Gastroesophageal sphincter (tissue), 4 donors: ENCODE results near the gene MATK. TPM values are rescaled to one million over a fixed set of nuclear protein-coding genes. Genes with fewer than 3 reads are reported as not detected.
"Not testable (repeated sequence)": the region's sequence is repeated elsewhere in the genome, so short reads cannot be mapped to it uniquely, and the experiment has no call there.

Source experiments
- ATAC-seq: fragments of 150-250 bp; one replicate; pipeline ENCODE4 v1.9.1; 2016; ENCODE audit warnings: mild to moderate bottlenecking, moderate library complexity
- H3K27ac ChIP-seq, 4 donors: fragments of 200-600 bp; sonication (generic) in 3 of 4; 1 replicate in 3 of 4; 2 replicates in 1 of 4; pipeline ENCODE4 v1.5.1; 2016 to 2019
- H3K27me3 ChIP-seq: fragments of 200-600 bp; sonication (generic); one replicate; pipeline ENCODE4 v1.5.1; 2019
- H3K36me3 ChIP-seq, 2 donors: fragments of 200-600 bp; sonication (generic); one replicate each; pipeline ENCODE4 v1.5.1; 2019; ENCODE audit warnings: control low read depth in 1 of 2
- H3K4me1 ChIP-seq, 3 donors: fragments of 200-600 bp; sonication (generic); 1 replicate in 2 of 3; 2 replicates in 1 of 3; pipeline ENCODE4 v1.5.1; 2016 to 2019; ENCODE audit warnings: control low read depth in 2 of 3
- H3K4me3 ChIP-seq, 2 donors: fragments of 200-600 bp; sonication (generic); one replicate each; pipeline ENCODE4 v1.5.1; 2019; ENCODE audit warnings: mild to moderate bottlenecking in 1 of 2, moderate library complexity in 1 of 2
- H3K9me3 ChIP-seq, 3 donors: fragments of 200-600 bp; sonication (generic); one replicate each; pipeline ENCODE4 v1.5.1; 2017 to 2019; ENCODE audit warnings: control low read depth in 2 of 3
- EP300 ChIP-seq: sonication (generic); formaldehyde crosslinking; IDR thresholded peaks from one replicate; pipeline ENCODE4 v1.6.1; 2017; ENCODE audit warnings: antibody characterized with exemption, mild to moderate bottlenecking
- POLR2A ChIP-seq, 2 donors: fragments of 450-650 bp; IDR thresholded peaks; one replicate each; pipeline ENCODE4 v1.6.1; 2017; ENCODE audit warnings: antibody characterized with exemption in 2 of 2, mild to moderate bottlenecking in 2 of 2, moderate library complexity in 1 of 2
- POLR2AphosphoS5 ChIP-seq: sonication (generic); formaldehyde crosslinking; IDR thresholded peaks from one replicate; pipeline ENCODE4 v1.6.1; 2017; ENCODE audit warnings: antibody characterized with exemption
- WGBS, 2 donors: methylation state at CpG; one replicate each; pipeline ENCODE4 v1.1.5; 2018; ENCODE audit warnings: low coverage in 1 of 2; 5-methylcytosine and 5-hydroxymethylcytosine counted together
- total RNA-seq, 4 donors: library from RNA; depleted of rRNA; stranded (reverse); fragments of >200 nt; gene quantifications; one replicate each; pipeline ENCODE4 v1.1.0, GENCODE V29; 2016
- TF ChIP-seq, protein P1 (sequence below), 4 experiments: fragments of 200-600 bp in 2 of 4; fragments of 450-650 bp in 2 of 4; sonication (generic) in 1 of 4; IDR thresholded peaks; one replicate each; pipeline ENCODE4 v1.5.1; 2017 to 2019; ENCODE audit warnings: antibody characterized with exemption in 4 of 4, mild to moderate bottlenecking in 2 of 4, moderate library complexity in 2 of 4

MATK gene
- total RNA-seq, 4 donors from 2014 or later: 0.47 to 5.0 (median 1.7) TPM

GRCh38 chr19:3819989-3820388 is 33.8 kb upstream of the MATK start:
- no peak overlapping the region for H3K27ac ChIP-seq
- TF ChIP-seq EP300 (no peak), POLR2A (IDR thresholded peaks at IDR 0.05) (no peak)
- no peak overlapping the region for H3K4me3 ChIP-seq
- peaks cover 22% of the 10 kb centered on the region for H3K27me3 ChIP-seq
- H3K4me1 ChIP-seq: peaks cover 0 to 6% (median 0%) of the 10 kb centered on the region in 3 donors
- WGBS, 2 donors: no CpG with 5 or more reads among the region's 19 CpGs
- no peaks in the 10 kb centered on the region for H3K36me3 ChIP-seq
- ATAC-seq: no peak
- H3K9me3 ChIP-seq: no peaks in the 10 kb centered on the region

- Histone ChIP-seq H3K27me3 (peaks cover 22% of the 10 kb centered on the region), H3K27ac (no peak overlapping the region), H3K4me1 (peaks cover 0 to 6% (median 0%) of the 10 kb centered on the region in 3 donors), H3K4me3 (no peak overlapping the region), H3K9me3 (no peaks in the 10 kb centered on the region), H3K36me3 (no peaks in the 10 kb centered on the region)
- no peak for ATAC-seq
- no CpG with 5 or more reads among the region's 31 CpGs for WGBS, 2 donors
- TF ChIP-seq POLR2A (IDR thresholded peaks at IDR 0.05) (no peak), POLR2AphosphoS5 (no peak), EP300 (no peak)
- TF ChIP-seq, protein P1, sequence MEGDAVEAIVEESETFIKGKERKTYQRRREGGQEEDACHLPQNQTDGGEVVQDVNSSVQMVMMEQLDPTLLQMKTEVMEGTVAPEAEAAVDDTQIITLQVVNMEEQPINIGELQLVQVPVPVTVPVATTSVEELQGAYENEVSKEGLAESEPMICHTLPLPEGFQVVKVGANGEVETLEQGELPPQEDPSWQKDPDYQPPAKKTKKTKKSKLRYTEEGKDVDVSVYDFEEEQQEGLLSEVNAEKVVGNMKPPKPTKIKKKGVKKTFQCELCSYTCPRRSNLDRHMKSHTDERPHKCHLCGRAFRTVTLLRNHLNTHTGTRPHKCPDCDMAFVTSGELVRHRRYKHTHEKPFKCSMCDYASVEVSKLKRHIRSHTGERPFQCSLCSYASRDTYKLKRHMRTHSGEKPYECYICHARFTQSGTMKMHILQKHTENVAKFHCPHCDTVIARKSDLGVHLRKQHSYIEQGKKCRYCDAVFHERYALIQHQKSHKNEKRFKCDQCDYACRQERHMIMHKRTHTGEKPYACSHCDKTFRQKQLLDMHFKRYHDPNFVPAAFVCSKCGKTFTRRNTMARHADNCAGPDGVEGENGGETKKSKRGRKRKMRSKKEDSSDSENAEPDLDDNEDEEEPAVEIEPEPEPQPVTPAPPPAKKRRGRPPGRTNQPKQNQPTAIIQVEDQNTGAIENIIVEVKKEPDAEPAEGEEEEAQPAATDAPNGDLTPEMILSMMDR (IDR thresholded peaks at IDR 0.05): no peak
Measured at GRCh38 chr19:3818918-3819317, 32.7 kb upstream of the MATK start.

DNA sequence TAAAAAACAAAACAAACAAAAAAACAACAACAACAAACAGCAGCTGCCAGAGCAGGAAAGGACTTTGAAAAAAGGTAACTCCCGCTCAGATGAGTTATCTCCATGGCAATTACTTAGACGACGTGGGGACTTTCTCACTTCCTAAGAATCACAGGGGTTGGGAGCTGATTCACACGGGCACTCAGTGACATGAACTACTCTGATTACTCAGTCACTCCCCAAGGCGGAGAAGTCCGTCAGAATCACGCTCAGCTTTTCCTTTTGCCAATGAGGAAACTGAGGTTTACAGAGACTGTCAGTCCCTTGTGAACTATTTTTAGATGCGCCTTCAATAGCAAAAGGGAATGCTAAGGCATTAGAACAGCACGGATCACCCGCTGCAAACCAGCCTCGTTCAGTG is 32.3 kb upstream of the MATK start:
- TF ChIP-seq POLR2A (IDR thresholded peaks at IDR 0.05) (no peak), EP300 (no peak), POLR2AphosphoS5 (no peak)
- TF ChIP-seq, protein P1 (IDR thresholded peaks at IDR 0.05): no peak
- no peak for ATAC-seq
- 22 to 46% methylated on average over 6 to 7 of the region's 11 CpGs for WGBS, 2 donors
- no peaks in the 10 kb centered on the region for H3K36me3 ChIP-seq
- no peak overlapping the region for H3K27ac ChIP-seq
- peaks cover 0 to 6% (median 0%) of the 10 kb centered on the region in 3 donors for H3K4me1 ChIP-seq
- no peak overlapping the region for H3K4me3 ChIP-seq
- H3K9me3 ChIP-seq: no peaks in the 10 kb centered on the region
- peaks cover 23% of the 10 kb centered on the region for H3K27me3 ChIP-seq

DNA sequence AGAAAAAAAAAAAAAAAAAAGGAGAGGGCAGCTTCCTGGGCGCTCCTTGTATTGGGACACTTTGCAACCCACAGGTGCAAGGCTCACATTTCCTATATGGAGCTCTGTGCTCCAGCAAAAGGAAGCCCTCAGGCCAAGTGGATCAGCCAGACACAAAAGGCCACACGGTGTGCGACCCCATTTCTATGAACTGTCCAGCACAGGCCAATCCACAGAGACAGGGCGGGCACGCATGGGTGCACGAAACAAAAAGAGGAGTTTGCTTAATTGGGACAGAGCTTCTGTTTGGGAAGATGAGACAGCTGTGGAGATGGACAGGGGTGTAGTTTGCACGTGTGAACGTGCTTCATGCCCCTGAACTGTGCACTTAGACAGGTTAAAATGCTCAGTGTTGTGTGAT is 31.6 kb upstream of the MATK start:
- H3K36me3 ChIP-seq: no peaks in the 10 kb centered on the region
- no peak for ATAC-seq
- H3K4me3 ChIP-seq: no peak overlapping the region
- H3K9me3 ChIP-seq: no peaks in the 10 kb centered on the region
- peaks cover 17% of the 10 kb centered on the region for H3K27me3 ChIP-seq
- 88 to 100% methylated on average over 2 to 7 of the region's 8 CpGs for WGBS, 2 donors
- no peak overlapping the region for H3K27ac ChIP-seq
- TF ChIP-seq, protein P1 (IDR thresholded peaks at IDR 0.05): no peak
- TF ChIP-seq POLR2A (IDR thresholded peaks at IDR 0.05) (no peak), POLR2AphosphoS5 (no peak), EP300 (no peak)
- H3K4me1 ChIP-seq: peaks cover 0 to 6% (median 0%) of the 10 kb centered on the region in 3 donors

DNA sequence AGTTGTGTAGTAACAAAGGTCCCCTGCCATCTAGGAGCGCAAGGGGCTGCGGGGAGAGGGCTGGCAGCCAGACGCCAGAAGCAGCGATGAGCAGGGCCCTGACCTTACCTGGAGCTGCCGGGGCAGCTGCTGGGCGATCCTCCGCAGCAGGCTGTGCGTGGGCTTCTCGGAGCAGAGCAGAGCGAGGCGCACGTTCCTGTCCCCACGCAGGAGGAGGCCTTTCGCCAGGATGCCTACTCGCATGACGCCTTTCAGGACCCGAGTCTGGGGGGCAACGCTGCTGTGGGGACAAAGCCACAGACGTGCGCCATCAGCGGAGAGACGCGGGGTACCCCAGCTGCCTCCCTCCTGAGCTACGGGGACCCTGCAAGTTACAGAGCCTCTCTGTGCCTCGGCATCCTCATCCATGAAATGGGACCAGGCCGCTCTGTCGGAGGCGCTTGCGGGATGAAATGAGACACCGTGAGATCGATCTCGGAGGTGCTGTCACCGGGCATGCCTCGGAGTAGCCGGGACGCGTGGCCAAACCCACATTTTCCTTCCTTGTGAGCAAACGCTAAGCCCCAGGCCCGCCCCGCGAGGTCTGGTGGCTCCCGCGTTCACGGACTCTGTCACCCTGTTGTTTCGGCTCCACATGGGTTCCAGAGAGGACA is 30.5 kb upstream of the MATK start:
- H3K4me3 ChIP-seq: no peak overlapping the region
- H3K27ac ChIP-seq: no peak overlapping the region
- H3K36me3 ChIP-seq: no peaks in the 10 kb centered on the region
- no CpG with 5 or more reads among the region's 45 CpGs for WGBS, 2 donors
- ATAC-seq: no peak
- peaks cover 15% of the 10 kb centered on the region for H3K27me3 ChIP-seq
- TF ChIP-seq, protein P1 (IDR thresholded peaks at IDR 0.05): no peak
- TF ChIP-seq EP300: no peak
- no peak for TF ChIP-seq POLR2AphosphoS5
- TF ChIP-seq POLR2A (IDR thresholded peaks at IDR 0.05): no peak
- H3K9me3 ChIP-seq: no peaks in the 10 kb centered on the region
- H3K4me1 ChIP-seq: peaks cover 0 to under 1% (median 0%) of the 10 kb centered on the region in 3 donors

GRCh38 chr19:3816148-3816547 is 30.0 kb upstream of the MATK start:
- 78 to 98% methylated on average over 5 of the region's 9 CpGs for WGBS, 2 donors

More at GRCh38 chr19:3816148-3816547, 30.0 kb upstream of the MATK start:
- H3K27me3 ChIP-seq: peaks cover 20% of the 10 kb centered on the region
- not testable (repeated sequence) for H3K27ac ChIP-seq, ATAC-seq, H3K4me3 ChIP-seq, H3K36me3 ChIP-seq, H3K4me1 ChIP-seq, H3K9me3 ChIP-seq
